HS-27A (cell line): Measurements from ENCODE around the gene HSH2D.

Experiments
- DNase-seq: peaks from one replicate; pipeline ENCODE4 v3.0.0-alpha.2; 2012; ENCODE audit warnings: low read depth, missing footprints

The HSH2D gene

GRCh38 chr19:16193466-16193865, 50.0 kb downstream of the HSH2D start:
- DNase-seq: no peak

- DNase-seq: peak; percentile 54
Measured at GRCh38 chr19:16197188-16197621, 53.7 kb downstream of the HSH2D start.

- DNase-seq: peak; percentile 94
Measured at GRCh38 chr19:16197622-16198369, 54.3 kb downstream of the HSH2D start, which contains the start of gene AP1M1. AP1M1 (plus strand) TSS chr19:16197911; CDS start chr19:16198027, 116 bp downstream.

- no peak for DNase-seq
Measured at GRCh38 chr19:16198370-16198651, 54.8 kb downstream of the HSH2D start.

- no peak for DNase-seq
Measured at GRCh38 chr19:16199275-16199932, 55.9 kb downstream of the HSH2D start.

- no peak for DNase-seq
Measured at GRCh38 chr19:16200038-16201010, 56.8 kb downstream of the HSH2D start.

GRCh38 chr19:16201011-16201391, 57.5 kb downstream of the HSH2D start:
- DNase-seq: no peak

GRCh38 chr19:16202320-16203255, 59.1 kb downstream of the HSH2D start:
- no peak for DNase-seq

GRCh38 chr19:16203256-16204004, 59.9 kb downstream of the HSH2D start:
- no peak for DNase-seq

GRCh38 chr19:16204005-16204294, 60.5 kb downstream of the HSH2D start:
- DNase-seq: no peak

GRCh38 chr19:16205205-16206045, 61.9 kb downstream of the HSH2D start:
- DNase-seq: no peak

- no peak for DNase-seq
Measured at GRCh38 chr19:16206046-16206605, 62.6 kb downstream of the HSH2D start.

GRCh38 chr19:16206637-16207036, 63.2 kb downstream of the HSH2D start:
- DNase-seq: no peak

GRCh38 chr19:16207063-16207462, 63.6 kb downstream of the HSH2D start:
- no peak for DNase-seq

GRCh38 chr19:16207490-16208025, 64.1 kb downstream of the HSH2D start:
- DNase-seq: no peak
